ENCODE data around the gene CHID1.

Gene CHID1

GRCh38 chr11:898540-899190 lies 11.9 kb downstream of the CHID1 start:
- no peaks in the 10 kb centered on the region for H3K9me3 ChIP-seq (ENCODE audit: severe bottlenecking)
- TF ChIP-seq CTCF (IDR thresholded peaks at IDR 0.05; ENCODE audit: poor library complexity, severe bottlenecking): no peak
- DNase-seq (ENCODE audit: low spot score) (no peak), ATAC-seq (ENCODE audit: low read depth) (peak; percentile 36; the same call in 1 of the 3 replicates)
- no peaks in the 10 kb centered on the region for H3K27me3 ChIP-seq (ENCODE audit: insufficient read depth, poor library complexity, severe bottlenecking)
- H3K4me1 ChIP-seq (ENCODE audit: insufficient read depth, poor library complexity, severe bottlenecking): no peaks in the 10 kb centered on the region
- no peak overlapping the region for H3K27ac ChIP-seq (ENCODE audit: poor library complexity, severe bottlenecking)
- no peak overlapping the region for H3K4me3 ChIP-seq (ENCODE audit: severe bottlenecking)
- peaks cover 48% of the 10 kb centered on the region for H3K36me3 ChIP-seq (ENCODE audit: low read depth)

- Histone ChIP-seq H3K4me1 (ENCODE audit: insufficient read depth, poor library complexity, severe bottlenecking) (no peaks in the 10 kb centered on the region), H3K36me3 (ENCODE audit: low read depth) (peaks cover 45% of the 10 kb centered on the region), H3K27me3 (ENCODE audit: insufficient read depth, poor library complexity, severe bottlenecking) (no peaks in the 10 kb centered on the region), H3K27ac (ENCODE audit: poor library complexity, severe bottlenecking) (no peak overlapping the region), H3K4me3 (ENCODE audit: severe bottlenecking) (no peak overlapping the region), H3K9me3 (ENCODE audit: severe bottlenecking) (no peaks in the 10 kb centered on the region)
- peak; percentile 49; the same call in 2 of the 3 replicates for ATAC-seq (ENCODE audit: low read depth)
- peak; percentile 34 for TF ChIP-seq CTCF (IDR thresholded peaks at IDR 0.05; ENCODE audit: poor library complexity, severe bottlenecking)
- no peak for DNase-seq (ENCODE audit: low spot score)
Measured at GRCh38 chr11:898143-898511, 12.5 kb downstream of the CHID1 start.

- H3K27me3 ChIP-seq (ENCODE audit: insufficient read depth, poor library complexity, severe bottlenecking): no peaks in the 10 kb centered on the region
Measured at GRCh38 chr11:897253-898142, 13.1 kb downstream of the CHID1 start.

GRCh38 chr11:895331-896110 lies 15.1 kb downstream of the CHID1 start:
- H3K27me3 ChIP-seq (ENCODE audit: insufficient read depth, poor library complexity, severe bottlenecking): no peaks in the 10 kb centered on the region
- no peak for TF ChIP-seq CTCF (IDR thresholded peaks at IDR 0.05; ENCODE audit: poor library complexity, severe bottlenecking)
- DNase-seq (ENCODE audit: low spot score) (no peak), ATAC-seq (ENCODE audit: low read depth) (no peak)
- no peaks in the 10 kb centered on the region for H3K9me3 ChIP-seq (ENCODE audit: severe bottlenecking)
- H3K4me1 ChIP-seq (ENCODE audit: insufficient read depth, poor library complexity, severe bottlenecking): no peaks in the 10 kb centered on the region
- peaks cover 21% of the 10 kb centered on the region for H3K36me3 ChIP-seq (ENCODE audit: low read depth)
- no peak overlapping the region for H3K4me3 ChIP-seq (ENCODE audit: severe bottlenecking)
- H3K27ac ChIP-seq (ENCODE audit: poor library complexity, severe bottlenecking): no peak overlapping the region

More at GRCh38 chr11:897253-898142, 13.1 kb downstream of the CHID1 start:
- Histone ChIP-seq H3K27ac (ENCODE audit: poor library complexity, severe bottlenecking) (no peak overlapping the region), H3K4me1 (ENCODE audit: insufficient read depth, poor library complexity, severe bottlenecking) (no peaks in the 10 kb centered on the region), H3K9me3 (ENCODE audit: severe bottlenecking) (no peaks in the 10 kb centered on the region), H3K36me3 (ENCODE audit: low read depth) (peaks cover 38% of the 10 kb centered on the region), H3K4me3 (ENCODE audit: severe bottlenecking) (no peak overlapping the region)
- DNase-seq (ENCODE audit: low spot score) (no peak), ATAC-seq (ENCODE audit: low read depth) (no peak)
- TF ChIP-seq CTCF (IDR thresholded peaks at IDR 0.05; ENCODE audit: poor library complexity, severe bottlenecking): no peak
